H1 (cell line): Measurements from ENCODE around the gene ACER3. TPM values are rescaled to one million over a fixed set of nuclear protein-coding genes. Genes with fewer than 3 reads are reported as not detected.

Experiments used
- CTCF ChIA-PET: fragments of 300-600 bp; sonication (Branson Sonifier 250); formaldehyde crosslinking; loops from one replicate; lab custom pipeline; 2021; ENCODE audit not compliant: partially characterized antibody; lab: Charles Lee
- POLR2A ChIA-PET: fragments of 300-600 bp; sonication (Branson Sonifier 250); formaldehyde crosslinking; loops from one replicate; lab custom pipeline; 2021; ENCODE audit warnings: inconsistent platforms; ENCODE audit not compliant: partially characterized antibody; lab: Charles Lee
- DNase-seq, 2 experiments: peaks; one replicate each; pipeline versions ENCODE4 v3.0.0 to v3.0.0-alpha.2; 2010 to 2022; ENCODE audit warnings: low spot score in 2 of 2, low read depth in 1 of 2, mixed read lengths in 1 of 2
- FAIRE-seq: peaks from 2 replicates; lab custom pipeline; 2011; peaks lifted over from hg19 to GRCh38; lab: Jason Lieb, UNC
- H2AFZ ChIP-seq: 2 replicates; pipeline ENCODE4 v1.8.1; 2012; ENCODE audit warnings: low read length, inconsistent platforms
- H2AK5ac ChIP-seq: 2 replicates; pipeline ENCODE4 v1.6.1; 2013; ENCODE audit warnings: low read depth, low read length
- H2BK120ac ChIP-seq: replicated peaks from 2 replicates; pipeline ENCODE3; 2013; ENCODE audit warnings: low read depth, low read length, inconsistent platforms
- H2BK12ac ChIP-seq: 2 replicates; pipeline ENCODE4 v1.6.1; 2013; ENCODE audit warnings: low read depth, low read length
- H2BK15ac ChIP-seq: 2 replicates; pipeline ENCODE4 v1.6.1; 2013; ENCODE audit warnings: low read length
- H2BK20ac ChIP-seq: 2 replicates; pipeline ENCODE4 v1.6.1; 2013; ENCODE audit warnings: low read length
- H2BK5ac ChIP-seq: 2 replicates; pipeline ENCODE4 v1.6.1; 2013; ENCODE audit warnings: low read depth, low read length
- H3K14ac ChIP-seq: 2 replicates; pipeline ENCODE4 v1.6.1; 2013; ENCODE audit warnings: inconsistent platforms; ENCODE audit not compliant: insufficient read length
- H3K18ac ChIP-seq: 2 replicates; pipeline ENCODE4 v1.6.1; 2013; ENCODE audit warnings: low read length; ENCODE audit errors: extremely low read depth
- H3K23ac ChIP-seq: 2 replicates; pipeline ENCODE4 v1.6.1; 2013; ENCODE audit warnings: inconsistent platforms; ENCODE audit not compliant: insufficient read length
- H3K23me2 ChIP-seq: 2 replicates; pipeline ENCODE4 v1.6.1; 2013; ENCODE audit warnings: low read depth, low read length
- H3K27ac ChIP-seq: 2 replicates; pipeline ENCODE4 v1.6.1; 2011; ENCODE audit warnings: low read depth, low read length, inconsistent platforms
- H3K27me3 ChIP-seq, 4 experiments: replicated peaks in 1 of 4; 1 replicate in 1 of 4; 2 replicates in 3 of 4; pipeline versions ENCODE4 v1.6.1 to v1.8.1; 2011 to 2013; ENCODE audit warnings: low read length in 3 of 4, mild to moderate bottlenecking in 3 of 4, inconsistent platforms in 2 of 4, mixed read lengths in 2 of 4, moderate library complexity in 1 of 4; ENCODE audit not compliant: control insufficient read depth in 3 of 4, insufficient read depth in 3 of 4; ENCODE audit errors: extremely low read depth in 1 of 4
- H3K36me3 ChIP-seq, 4 experiments: 2 replicates each; pipeline versions ENCODE4 v1.6.1 to v1.8.1; 2011 to 2013; ENCODE audit warnings: mild to moderate bottlenecking in 4 of 4, low read length in 3 of 4, moderate library complexity in 2 of 4, control low read depth in 1 of 4, inconsistent platforms in 1 of 4; ENCODE audit not compliant: insufficient read depth in 4 of 4, control insufficient read depth in 2 of 4
- H3K4ac ChIP-seq: replicated peaks from 2 replicates; pipeline ENCODE3; 2013; ENCODE audit warnings: low read length, low read depth, mixed read lengths, inconsistent platforms; ENCODE audit not compliant: insufficient read length
- H3K4me1 ChIP-seq, 4 experiments: replicated peaks in 1 of 4; 1 replicate in 1 of 4; 2 replicates in 3 of 4; pipeline versions ENCODE4 v1.6.1 to v1.8.1; 2011 to 2013; ENCODE audit warnings: low read length in 3 of 4, inconsistent platforms in 2 of 4, mixed read lengths in 1 of 4; ENCODE audit not compliant: insufficient read depth in 4 of 4, control insufficient read depth in 3 of 4
- H3K4me2 ChIP-seq, 2 experiments: 2 replicates each; pipeline versions ENCODE4 v1.6.1 to v1.8.1; 2011 to 2013; ENCODE audit warnings: low read depth in 2 of 2, low read length in 2 of 2, control low read depth in 1 of 2, inconsistent platforms in 1 of 2, mild to moderate bottlenecking in 1 of 2; ENCODE audit not compliant: insufficient read depth in 1 of 2
- H3K4me3 ChIP-seq, 4 experiments: fragments of 200-600, 300-600 bp in 1 of 4; sonication (generic), shearing (Covaris generic), sonication (Bioruptor Twin) in 1 of 4; 2 replicates each; pipeline versions ENCODE4 v1.5.1 to v1.8.1; 2011 to 2016; ENCODE audit warnings: low read length in 4 of 4, low read depth in 3 of 4, control low read depth in 2 of 4, inconsistent platforms in 2 of 4, mild to moderate bottlenecking in 2 of 4, mixed read lengths in 1 of 4, moderate library complexity in 1 of 4; ENCODE audit not compliant: insufficient read depth in 2 of 4; ENCODE audit errors: extremely low read depth in 1 of 4
- H3K56ac ChIP-seq: replicated peaks from 2 replicates; pipeline ENCODE3; 2013; ENCODE audit warnings: low read depth, mild to moderate bottlenecking, mixed read lengths, low read length, inconsistent platforms; ENCODE audit not compliant: insufficient read length
- H3K79me1 ChIP-seq: 2 replicates; pipeline ENCODE4 v1.6.1; 2013; ENCODE audit warnings: low read depth, low read length, control low read depth
- H3K79me2 ChIP-seq, 2 experiments: 2 replicates each; pipeline versions ENCODE4 v1.6.1 to v1.8.1; 2012 to 2013; ENCODE audit warnings: low read length in 2 of 2, mild to moderate bottlenecking in 2 of 2, inconsistent platforms in 1 of 2; ENCODE audit not compliant: insufficient read depth in 2 of 2, control insufficient read depth in 1 of 2
- H3K9ac ChIP-seq, 4 experiments: replicated peaks in 1 of 4; 1 replicate in 1 of 4; 2 replicates in 3 of 4; pipeline versions ENCODE4 v1.6.1 to v1.8.1; 2011 to 2013; ENCODE audit warnings: low read depth in 3 of 4, low read length in 3 of 4, control low read depth in 2 of 4, mild to moderate bottlenecking in 2 of 4, moderate library complexity in 2 of 4, inconsistent platforms in 1 of 4; ENCODE audit errors: extremely low read depth in 1 of 4
- H3K9me3 ChIP-seq, 2 experiments: 2 replicates each; pipeline versions ENCODE4 v1.6.1 to v1.8.1; 2012 to 2013; ENCODE audit warnings: mild to moderate bottlenecking in 2 of 2, moderate library complexity in 2 of 2, control low read depth in 1 of 2, inconsistent platforms in 1 of 2, low read depth in 1 of 2, low read length in 1 of 2, mixed read lengths in 1 of 2; ENCODE audit not compliant: insufficient read depth in 2 of 2
- H4K20me1 ChIP-seq, 2 experiments: replicated peaks in 1 of 2; 2 replicates each; pipeline versions ENCODE3 to v1.8.1; 2011 to 2013; ENCODE audit warnings: inconsistent platforms in 2 of 2, low read length in 2 of 2, mild to moderate bottlenecking in 1 of 2; ENCODE audit not compliant: insufficient read depth in 2 of 2, control insufficient read depth in 1 of 2
- H4K5ac ChIP-seq: 2 replicates; pipeline ENCODE4 v1.6.1; 2013; ENCODE audit warnings: low read length, low read depth, mixed read lengths, inconsistent platforms; ENCODE audit not compliant: insufficient read length
- H4K8ac ChIP-seq: 2 replicates; pipeline ENCODE4 v1.8.0; 2013; ENCODE audit warnings: mild to moderate bottlenecking, moderate library complexity, low read length, inconsistent platforms; ENCODE audit not compliant: insufficient read depth; ENCODE audit errors: extremely low read depth
- H4K91ac ChIP-seq: replicated peaks from 2 replicates; pipeline ENCODE3; 2013; ENCODE audit warnings: low read length, mixed read lengths, inconsistent platforms; ENCODE audit not compliant: insufficient read length
- CBX8 ChIP-seq: fragments of 300-800, 300-1000 bp; sonication (generic); IDR thresholded peaks from 2 replicates; pipeline ENCODE4 v1.7.1; 2016; ENCODE audit warnings: low read depth, low read length, borderline replicate concordance
- CTBP2 ChIP-seq: IDR thresholded peaks from 2 replicates; pipeline ENCODE4 v1.7.0; 2011; ENCODE audit warnings: borderline replicate concordance, mild to moderate bottlenecking, moderate library complexity, mixed read lengths, low read length; ENCODE audit not compliant: insufficient read depth, insufficient read length
- EP300 ChIP-seq, 2 experiments: IDR thresholded peaks; 1 replicate in 1 of 2; 2 replicates in 1 of 2; pipeline ENCODE4 v1.6.1; 2011 to 2012; ENCODE audit warnings: low read depth in 2 of 2, low read length in 2 of 2, mild to moderate bottlenecking in 2 of 2, borderline replicate concordance in 1 of 2, inconsistent platforms in 1 of 2, moderate library complexity in 1 of 2
- GTF2F1 ChIP-seq: IDR thresholded peaks from 2 replicates; pipeline ENCODE4 v1.6.1; 2012; ENCODE audit warnings: low read depth, low read length, improper control_type of control experiment, borderline replicate concordance
- HDAC2 ChIP-seq, 2 experiments: fragments of 300-600 bp in 1 of 2; sonication (generic) in 1 of 2; IDR thresholded peaks; 2 replicates each; pipeline ENCODE4 v1.6.1; 2011 to 2012; ENCODE audit warnings: low read depth in 2 of 2, low read length in 2 of 2, mild to moderate bottlenecking in 2 of 2, moderate library complexity in 2 of 2, borderline replicate concordance in 1 of 2, inconsistent platforms in 1 of 2
- HDAC6 ChIP-seq: IDR thresholded peaks from one replicate; pipeline ENCODE4 v1.7.1; 2012; ENCODE audit warnings: low read depth, mild to moderate bottlenecking, inconsistent platforms, low read length, moderate library complexity
- JUND ChIP-seq: IDR thresholded peaks from 2 replicates; pipeline ENCODE4 v1.6.1; 2011; ENCODE audit warnings: mild to moderate bottlenecking, improper control_type of control experiment, low read length
- RAD21 ChIP-seq, 2 experiments: IDR thresholded peaks in 1 of 2; conservative IDR thresholded peaks in 1 of 2; 2 replicates each; pipeline ENCODE4 v1.6.1; 2011; ENCODE audit warnings: low read depth in 2 of 2, low read length in 2 of 2, improper control_type of control experiment in 1 of 2, inconsistent platforms in 1 of 2, mild to moderate bottlenecking in 1 of 2, moderate library complexity in 1 of 2
- RNF2 ChIP-seq: fragments of 200-900, 300-1000 bp; sonication (generic); IDR thresholded peaks from 2 replicates; pipeline ENCODE4 v1.7.1; 2016; ENCODE audit warnings: borderline replicate concordance, low read depth, mild to moderate bottlenecking, antibody characterized with exemption, low read length; ENCODE audit not compliant: poor library complexity, severe bottlenecking; ENCODE audit errors: missing control alignments
- RXRA ChIP-seq: IDR thresholded peaks from 2 replicates; pipeline ENCODE4 v1.6.1; 2011; ENCODE audit warnings: low read depth, mild to moderate bottlenecking, low read length, moderate library complexity; ENCODE audit not compliant: insufficient read depth
- SIN3A ChIP-seq, 2 experiments: IDR thresholded peaks in 1 of 2; conservative IDR thresholded peaks in 1 of 2; 2 replicates each; pipeline ENCODE4 v1.6.1; 2011 to 2012; ENCODE audit warnings: low read length in 2 of 2, improper control_type of control experiment in 1 of 2, low read depth in 1 of 2, mild to moderate bottlenecking in 1 of 2
- SP2 ChIP-seq: IDR thresholded peaks from 2 replicates; pipeline ENCODE4 v1.6.1; 2012; ENCODE audit warnings: mild to moderate bottlenecking, low read length, inconsistent platforms
- WGBS, 2 experiments: shearing (Covaris generic) in 1 of 2; methylation state at CpG; one replicate each; pipeline versions ENCODE4 v1.1.6 to v1.1.7; 2013 to 2015; ENCODE audit warnings: low lambda C conversion rate in 2 of 2, mixed read lengths in 2 of 2, inconsistent platforms in 1 of 2, low coverage in 1 of 2, missing lambda C conversion rate in 1 of 2; ENCODE audit not compliant: insufficient replicate concordance in 2 of 2, insufficient coverage in 1 of 2, insufficient read length in 1 of 2; ENCODE audit errors: extremely low coverage in 1 of 2, missing lambda C conversion rate in 1 of 2; 5-methylcytosine and 5-hydroxymethylcytosine counted together
- polyA plus RNA-seq, 7 experiments: library from polyadenylated mRNA; depleted of rRNA in 3 of 7; stranded (reverse) in 5 of 7; unstranded in 2 of 7; fragments of >200 nt in 5 of 7; fragments of 200-250 nt in 2 of 7; gene quantifications; 1 replicate in 5 of 7; 2 replicates in 1 of 7; 4 replicates in 1 of 7; pipeline versions ENCODE4 v1.2.1 to v1.2.3, GENCODE V29; 2011 to 2013; ENCODE audit warnings: missing spikeins in 2 of 7, mixed read lengths in 2 of 7
- total RNA-seq: library from RNA; stranded (reverse); fragmentation: NEBNext Ultra II Directional; extraction: Animal tissue kit (Norgen Biotek cat#: 25700); gene quantifications from 2 replicates; pipeline ENCODE4 v1.2.1, GENCODE V29; 2021

The ACER3 gene
- total and polyA plus RNA-seq, 2 of the 8 experiments (the other 6 are each of a cell fraction or from before 2014, with no cell fraction given), result 5.7 to 16.2 TPM

- H4K20me1 ChIP-seq, result no peaks in the 10 kb centered on the region
- no peak overlapping the region for H3K23ac ChIP-seq
- H3K23me2 ChIP-seq, result no peaks in the 10 kb centered on the region
- POLR2A ChIA-PET, result no interaction called here
- H3K36me3 ChIP-seq, result no peaks in the 10 kb centered on the region
- no peak overlapping the region for H2BK15ac ChIP-seq
- no peak overlapping the region for H2BK5ac ChIP-seq
- H3K9ac ChIP-seq, result no peak overlapping the region
- no peak overlapping the region for H3K18ac ChIP-seq
- no peak overlapping the region for H4K5ac ChIP-seq
- WGBS, 2 experiments, result 100% methylated on average over 2 of the region's 2 CpGs; no CpG with 5 or more reads in 1 of the 2 experiments
- CTCF ChIA-PET, result interaction anchor here (1.1 to 12.7 kb wide), 6 partner anchors 11 to 850 kb away, joined by 3 to 201 read pairs (median 8); no protein-coding TSS in a partner anchor
- H3K79me1 ChIP-seq, result no peaks in the 10 kb centered on the region
- DNase-seq (no peak), FAIRE-seq (no peak)
- no peak overlapping the region for H4K8ac ChIP-seq
- no peak overlapping the region for H2BK12ac ChIP-seq
- no peak overlapping the region for H3K14ac ChIP-seq
- no peak overlapping the region for H2AK5ac ChIP-seq
- H3K4me1 ChIP-seq, result no peaks in the 10 kb centered on the region
- H3K56ac ChIP-seq, result no peak overlapping the region
- H2BK20ac ChIP-seq, result no peak overlapping the region
- H3K4me2 ChIP-seq, result no peak overlapping the region
- H3K4me3 ChIP-seq, result no peak overlapping the region
- no peak overlapping the region for H3K4ac ChIP-seq
- no peaks in the 10 kb centered on the region for H3K27me3 ChIP-seq
- no peak overlapping the region for H2AFZ ChIP-seq
- H3K79me2 ChIP-seq, result no peaks in the 10 kb centered on the region
- H3K9me3 ChIP-seq, result no peaks in the 10 kb centered on the region
- H4K91ac ChIP-seq, result no peak overlapping the region
- H3K27ac ChIP-seq, result no peak overlapping the region
- no peak overlapping the region for H2BK120ac ChIP-seq
- TF ChIP-seq EP300 (IDR thresholded peaks at IDR 0.05; ENCODE audit: borderline replicate concordance in 1 of 2, low read depth in 2 of 2, low read length in 2 of 2) (no peak), SIN3A (conservative IDR thresholded peaks at IDR 0.05 in 1 of 2, IDR thresholded peaks at IDR 0.05 in 1 of 2; ENCODE audit: low read depth in 1 of 2, low read length in 2 of 2) (no peak), RNF2 (no peak), CBX8 (no peak), RXRA (no peak), HDAC6 (no peak), GTF2F1 (no peak), HDAC2 (IDR thresholded peaks at IDR 0.05; ENCODE audit: borderline replicate concordance in 1 of 2, low read depth in 2 of 2, low read length in 2 of 2) (no peak), CTBP2 (no peak), RAD21 (IDR thresholded peaks at IDR 0.05 in 1 of 2, conservative IDR thresholded peaks at IDR 0.05 in 1 of 2; ENCODE audit: low read depth in 2 of 2, low read length in 2 of 2) (no peak), SP2 (no peak), JUND (no peak)
Observed at GRCh38 chr11:77058900-77059299, 198.2 kb downstream of the ACER3 start.
